NCI-H748 treated with DMSO at 0.1 percent for 48 hours (cell line): Measurements from ENCODE around the gene ZNF500.
A peak's percentile ranks its signal among the peaks of the same experiment; 100 is the strongest.

Source experiments
- DNase-seq: peaks from one replicate; lab custom pipeline; 2025; lab: John Stamatoyannopoulos, UW

Gene ZNF500

DNA sequence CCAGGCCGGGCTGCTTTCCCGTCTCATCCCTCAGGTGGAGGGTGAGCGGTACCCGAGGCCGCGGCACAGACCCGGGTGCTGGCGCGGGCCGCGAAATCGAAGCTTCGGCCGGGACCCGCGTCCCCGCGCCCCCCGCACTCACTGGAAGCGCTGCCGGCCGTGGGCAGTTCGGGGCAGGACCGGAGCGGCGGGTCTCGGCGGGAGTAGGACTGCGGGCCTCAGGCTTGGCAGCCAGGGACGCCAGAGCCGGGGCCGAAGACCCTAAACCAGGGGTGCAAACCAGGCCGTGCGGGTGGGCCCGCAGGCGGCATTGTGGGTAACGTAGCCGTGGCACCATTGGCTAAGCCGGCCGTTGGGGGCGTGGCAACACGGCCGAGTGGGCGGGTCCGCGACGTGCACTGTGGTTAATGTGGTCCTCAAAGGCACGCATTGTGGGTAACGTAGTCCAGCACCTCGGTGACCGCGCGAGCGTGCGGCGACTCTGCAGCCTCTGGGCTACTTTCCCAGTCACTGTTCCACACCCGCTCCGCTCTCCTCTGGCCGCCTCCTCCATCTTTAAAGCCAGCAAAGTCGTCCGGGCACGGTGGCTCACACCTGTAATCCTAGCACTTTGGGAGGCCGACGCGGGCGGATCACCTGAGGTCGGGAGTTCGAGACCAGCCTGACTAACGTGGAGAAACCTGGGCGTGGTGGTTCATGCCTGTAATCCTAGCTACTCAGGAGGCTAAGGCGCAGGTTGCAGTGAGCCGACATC, at the start of gene ZNF500:
TSS of gene ZNF500 (minus strand) at position 288 of the 754 bp plus-strand sequence. CDS start 1,184 bp downstream, outside the sequence.
- DNase-seq: peak; percentile 66

DNA sequence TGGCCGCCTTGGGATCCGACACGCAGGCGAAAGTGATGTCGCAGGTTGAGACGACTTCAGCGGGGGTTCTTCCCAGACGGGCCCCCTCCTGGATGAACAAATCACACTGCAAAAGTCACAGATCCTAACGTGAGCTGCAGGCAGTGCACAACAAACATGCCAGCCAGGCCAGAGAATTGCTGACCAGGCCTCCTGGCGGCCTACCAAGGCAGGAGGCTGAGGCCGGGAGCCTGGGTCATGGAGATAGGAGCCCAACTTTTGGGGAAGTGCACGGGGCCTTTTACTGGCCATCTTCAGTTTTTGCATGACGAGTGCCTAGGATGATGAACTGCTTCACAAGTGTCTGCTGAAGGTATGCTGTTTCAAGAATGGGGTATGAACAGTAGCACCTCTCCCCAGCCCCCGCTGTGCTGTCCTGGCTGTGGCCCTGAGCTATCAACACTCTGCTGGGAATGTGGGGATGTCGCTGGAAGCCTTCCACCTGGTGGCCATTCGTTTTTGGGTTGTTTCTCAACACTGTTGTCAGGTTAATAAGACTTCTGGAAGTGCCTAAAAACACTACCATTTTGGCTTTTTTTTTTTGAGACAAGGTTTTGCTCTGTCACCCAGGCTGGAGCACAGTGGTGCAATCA, 47.7 kb upstream of the ZNF500 start:
- DNase-seq: no peak

DNA sequence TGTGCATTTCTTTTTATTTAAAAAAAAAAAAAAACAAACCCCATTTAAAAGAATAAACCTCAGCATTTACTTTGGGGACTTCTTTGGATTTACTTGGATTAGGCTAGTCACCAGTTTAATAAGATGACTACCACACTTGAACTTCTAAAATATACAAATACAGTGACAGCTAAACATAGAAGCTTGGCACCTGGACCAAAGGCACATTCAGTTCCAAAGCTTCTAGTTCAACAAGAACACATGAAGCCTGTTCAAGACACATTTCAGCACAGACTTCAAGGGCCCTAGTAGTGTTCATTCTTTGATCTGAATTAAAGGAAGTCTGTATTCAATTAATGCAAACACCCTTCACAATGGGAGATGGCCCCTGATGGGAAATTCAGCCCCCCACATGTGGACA, 47.1 kb upstream of the ZNF500 start:
- no peak for DNase-seq

DNA sequence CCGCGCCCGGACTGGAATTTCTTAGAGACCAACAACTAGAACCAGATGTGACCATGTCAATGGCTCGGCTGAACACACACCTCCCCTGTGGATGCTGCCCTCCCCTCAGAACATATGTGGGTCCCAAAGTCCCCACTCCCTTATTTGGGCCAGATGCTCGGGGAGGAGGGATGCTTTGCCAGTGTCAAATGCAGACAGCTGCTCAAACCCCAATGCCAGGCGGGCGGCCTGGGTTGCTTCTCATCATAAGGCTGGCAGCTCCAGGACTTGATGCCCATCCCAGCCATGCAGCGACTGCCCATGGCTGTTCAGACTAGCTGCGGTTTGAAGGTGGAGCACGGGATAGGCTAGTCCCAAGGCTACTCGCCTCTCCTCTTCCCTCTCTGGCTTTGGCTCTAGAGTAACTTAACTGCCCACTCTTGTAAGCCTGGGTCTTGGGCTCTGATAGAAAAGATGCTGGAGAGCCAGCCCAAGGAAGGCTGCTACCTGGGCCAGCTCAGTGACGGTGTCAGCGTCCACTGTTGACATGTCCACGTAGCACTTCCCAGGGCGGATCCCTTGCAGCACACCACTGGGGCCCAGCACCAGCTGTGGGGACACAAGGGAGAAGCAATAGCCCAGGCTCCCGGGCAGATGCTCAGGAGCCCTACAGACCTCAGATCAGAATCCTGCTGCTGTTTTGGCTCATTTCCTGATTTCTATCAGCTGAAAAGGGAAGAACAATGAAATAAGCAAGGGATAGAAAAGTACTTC, 46.5 kb upstream of the ZNF500 start:
- DNase-seq: no peak

DNA sequence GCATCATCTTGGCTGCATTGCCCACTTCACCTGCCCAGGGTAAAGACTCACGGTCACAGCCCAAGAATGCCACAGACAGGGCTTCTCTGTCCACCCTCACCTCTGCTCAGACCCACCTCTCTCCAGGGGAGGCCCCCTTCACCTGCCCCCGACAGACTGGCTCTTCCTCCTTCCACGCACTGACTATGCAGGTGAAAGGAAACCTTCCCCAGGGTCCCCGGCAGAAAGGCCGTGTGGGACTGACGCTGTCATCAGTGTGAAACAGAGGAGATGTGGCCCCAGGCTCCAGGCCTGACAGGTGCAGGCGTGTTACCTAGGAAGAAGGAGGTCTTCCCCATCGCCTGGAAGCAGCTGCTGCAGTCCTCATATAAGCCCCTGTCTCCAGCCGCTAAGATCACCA, 44.8 kb upstream of the ZNF500 start:
- no peak for DNase-seq

DNA sequence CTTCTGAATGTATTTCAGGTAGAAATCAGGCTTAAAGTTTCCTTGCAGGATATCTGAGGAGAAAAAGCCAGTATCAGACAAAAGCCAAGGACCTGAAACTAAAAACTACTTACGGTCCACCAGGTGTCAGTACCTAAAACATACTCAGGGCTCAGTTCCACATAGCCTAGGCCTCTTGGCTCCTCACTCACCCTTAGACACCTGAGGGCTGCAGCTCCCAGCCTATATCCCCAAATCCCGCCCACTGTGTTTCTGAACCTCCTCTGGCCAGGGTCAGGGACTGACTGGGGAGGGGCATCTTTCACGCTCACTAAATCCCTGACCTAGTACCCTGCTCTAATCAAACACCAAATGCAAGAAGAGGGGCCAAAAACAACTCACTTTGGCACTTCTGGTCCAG, 44.3 kb upstream of the ZNF500 start:
- no peak for DNase-seq

DNA sequence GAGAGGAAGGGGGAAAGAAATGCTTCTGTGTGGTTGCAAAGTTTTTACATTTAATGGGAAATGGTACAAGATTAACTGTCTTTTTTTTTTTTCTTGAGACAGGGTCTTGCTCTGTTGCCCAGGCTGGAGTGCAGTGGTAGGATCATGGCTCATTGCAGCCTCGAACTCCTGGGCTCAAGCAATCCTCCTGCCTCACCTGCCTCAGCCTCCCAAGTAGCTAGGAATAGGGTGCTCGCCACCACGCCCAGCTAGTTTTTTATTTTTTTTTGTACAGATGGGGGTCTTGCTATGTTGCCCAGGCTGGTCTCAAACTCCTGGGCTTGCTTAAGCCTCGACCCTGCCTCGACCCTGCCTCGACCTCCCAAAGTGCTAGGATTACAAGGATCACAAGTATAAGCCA, 39.3 kb upstream of the ZNF500 start:
- no peak for DNase-seq

DNA sequence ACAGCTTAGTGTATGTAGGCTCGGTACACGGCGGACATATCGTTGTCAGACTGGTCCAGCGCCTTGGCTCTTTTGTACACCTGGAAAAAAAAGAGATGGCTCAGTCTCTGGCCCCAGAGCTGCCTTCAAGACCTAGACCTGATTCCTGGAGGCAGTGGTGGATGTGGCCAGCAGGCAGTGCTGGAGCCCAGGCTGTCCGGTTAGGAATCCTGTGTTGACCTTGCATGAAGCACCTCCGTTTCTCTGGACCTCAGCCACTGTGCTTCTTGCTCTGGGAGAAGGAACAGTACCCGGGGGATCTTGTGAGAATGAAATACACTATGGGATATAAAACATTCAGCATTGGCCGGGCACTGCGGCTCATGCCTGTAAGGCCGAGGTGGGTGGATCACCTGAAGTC, 38.3 kb upstream of the ZNF500 start:
- no peak for DNase-seq

DNA sequence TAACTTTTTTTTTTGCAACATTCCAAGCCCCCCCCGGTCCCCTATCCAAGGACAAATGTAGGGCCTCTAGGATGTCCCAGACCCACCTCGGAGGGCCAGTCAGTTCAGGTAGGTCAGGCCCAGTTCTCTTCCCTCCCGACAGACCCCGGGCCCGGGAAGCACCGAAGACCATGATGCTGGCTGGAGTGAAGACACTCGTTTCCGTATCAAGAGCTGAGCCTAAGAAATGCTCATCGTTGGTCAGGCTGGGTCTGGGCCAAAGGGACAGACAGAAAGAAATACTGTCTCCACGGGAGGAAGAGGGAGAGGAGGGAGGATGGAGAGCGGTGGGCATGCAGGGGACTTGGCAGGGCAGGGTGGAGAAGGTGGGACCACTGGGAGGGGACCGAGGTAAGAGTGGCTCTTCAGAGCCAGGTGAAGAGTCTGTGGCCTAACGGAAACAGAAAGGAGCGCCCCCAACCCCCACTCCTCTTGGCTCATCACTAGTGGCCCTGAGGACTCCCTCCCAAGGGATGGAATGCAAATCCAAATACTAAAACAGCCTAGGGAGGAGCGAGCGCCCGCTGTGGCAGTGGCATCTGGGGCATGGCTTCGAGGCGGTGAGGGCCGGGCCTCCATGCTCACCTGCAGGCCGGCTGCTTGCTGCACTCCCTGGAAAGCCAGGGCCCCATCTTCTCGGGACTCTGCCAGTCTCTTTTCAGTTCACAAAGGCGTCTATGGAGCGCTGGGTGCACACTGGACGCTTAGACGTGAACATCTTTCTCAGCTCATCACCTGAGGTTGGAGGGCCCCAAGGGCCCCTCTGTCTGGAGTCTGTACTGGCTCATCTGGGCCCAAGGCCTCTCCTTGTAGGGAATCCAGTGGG, 37.2 kb upstream of the ZNF500 start:
- DNase-seq: no peak

DNA sequence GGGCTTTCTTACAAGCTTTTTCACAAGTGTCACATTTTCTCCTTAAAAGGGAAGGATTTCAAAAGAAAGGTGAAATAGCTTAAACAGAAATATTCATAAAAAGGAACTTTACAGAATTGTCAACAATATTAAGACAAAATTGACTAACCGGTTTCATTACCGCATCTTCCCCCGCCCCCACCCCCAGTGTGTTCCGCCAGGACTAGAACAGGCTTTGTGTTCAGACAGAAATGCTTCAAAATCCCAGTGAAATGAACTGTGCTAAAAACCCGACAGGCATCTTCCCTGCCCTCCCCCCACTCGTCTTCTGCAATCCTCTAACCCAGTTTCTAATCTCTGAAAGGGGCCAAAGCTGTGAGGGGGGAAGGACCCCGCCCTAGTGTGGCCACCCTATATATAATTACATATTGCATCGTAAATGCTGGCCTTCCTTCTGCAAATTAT, 36.5 kb upstream of the ZNF500 start:
- DNase-seq: no peak

DNA sequence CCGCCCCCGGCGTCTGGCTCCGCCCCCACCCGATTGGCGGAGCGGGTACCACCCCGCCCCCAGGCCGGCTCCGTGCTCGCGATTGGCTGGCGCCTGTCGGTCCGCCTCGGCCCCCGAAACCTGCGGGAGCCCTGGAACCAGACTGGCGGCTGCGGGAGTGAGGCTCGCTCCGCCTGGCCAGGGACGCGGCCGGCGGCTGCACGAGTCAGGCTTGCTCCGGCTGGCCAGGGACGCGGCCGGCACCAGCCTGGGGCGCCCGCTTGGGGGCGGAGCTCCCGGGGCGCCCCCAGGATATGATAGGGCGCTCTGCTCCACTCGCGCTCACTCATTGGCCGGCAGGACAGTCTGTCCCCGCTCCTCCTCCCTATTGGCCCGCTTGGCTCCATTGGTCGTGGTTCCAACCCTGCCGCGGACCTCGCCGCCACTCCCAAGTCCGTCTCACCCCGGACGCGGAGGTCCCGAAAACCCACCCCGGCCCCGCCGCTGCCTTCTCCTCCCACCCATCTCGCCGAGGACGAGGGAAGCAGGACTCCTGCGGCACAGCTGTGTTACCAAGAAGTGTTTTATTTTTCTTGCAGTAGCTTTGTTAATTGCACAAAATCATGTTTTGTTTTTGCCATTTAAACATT, 35.8 kb upstream of the ZNF500 start:
- DNase-seq: peak; percentile 74

DNA sequence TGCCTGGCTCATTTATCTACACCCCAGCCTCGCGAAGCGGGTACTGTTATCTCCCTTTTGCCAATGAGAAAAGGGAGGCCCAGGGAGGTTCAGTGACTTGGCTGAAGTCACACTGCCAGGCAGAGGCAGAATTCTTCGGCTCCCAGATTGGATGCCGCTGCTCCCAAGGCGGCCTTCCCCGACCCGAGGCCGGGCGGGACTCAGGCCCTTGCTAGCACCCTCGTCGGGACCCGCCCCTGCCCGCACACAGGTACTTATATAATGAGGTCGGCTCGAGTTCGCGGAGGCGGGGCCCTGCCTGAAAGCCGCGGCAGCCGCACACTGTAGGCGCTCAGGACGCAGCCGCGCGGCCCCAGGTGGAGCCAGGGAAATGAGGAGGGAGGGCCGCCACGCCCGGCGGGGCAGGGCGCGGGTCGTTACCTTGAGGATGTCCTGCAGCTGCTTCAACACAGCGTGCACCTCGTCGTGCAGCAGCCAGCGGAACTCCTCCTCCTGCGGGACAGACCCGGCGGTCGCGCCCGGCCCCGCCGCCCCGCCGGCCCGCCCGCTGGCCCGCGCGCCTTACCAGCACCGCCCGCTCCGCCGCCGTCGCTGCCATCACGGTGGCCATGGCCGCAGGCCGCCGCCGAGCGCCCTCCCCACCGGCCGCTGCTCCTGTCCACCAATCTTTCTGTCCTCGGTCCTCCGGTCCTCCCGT, 35.1 kb upstream of the ZNF500 start, which contains the start of gene ROGDI:
TSS of gene ROGDI (minus strand) at position 672 of the 697 bp plus-strand sequence. CDS start at position 610, 62 bp downstream.
- peak; percentile 54 for DNase-seq

DNA sequence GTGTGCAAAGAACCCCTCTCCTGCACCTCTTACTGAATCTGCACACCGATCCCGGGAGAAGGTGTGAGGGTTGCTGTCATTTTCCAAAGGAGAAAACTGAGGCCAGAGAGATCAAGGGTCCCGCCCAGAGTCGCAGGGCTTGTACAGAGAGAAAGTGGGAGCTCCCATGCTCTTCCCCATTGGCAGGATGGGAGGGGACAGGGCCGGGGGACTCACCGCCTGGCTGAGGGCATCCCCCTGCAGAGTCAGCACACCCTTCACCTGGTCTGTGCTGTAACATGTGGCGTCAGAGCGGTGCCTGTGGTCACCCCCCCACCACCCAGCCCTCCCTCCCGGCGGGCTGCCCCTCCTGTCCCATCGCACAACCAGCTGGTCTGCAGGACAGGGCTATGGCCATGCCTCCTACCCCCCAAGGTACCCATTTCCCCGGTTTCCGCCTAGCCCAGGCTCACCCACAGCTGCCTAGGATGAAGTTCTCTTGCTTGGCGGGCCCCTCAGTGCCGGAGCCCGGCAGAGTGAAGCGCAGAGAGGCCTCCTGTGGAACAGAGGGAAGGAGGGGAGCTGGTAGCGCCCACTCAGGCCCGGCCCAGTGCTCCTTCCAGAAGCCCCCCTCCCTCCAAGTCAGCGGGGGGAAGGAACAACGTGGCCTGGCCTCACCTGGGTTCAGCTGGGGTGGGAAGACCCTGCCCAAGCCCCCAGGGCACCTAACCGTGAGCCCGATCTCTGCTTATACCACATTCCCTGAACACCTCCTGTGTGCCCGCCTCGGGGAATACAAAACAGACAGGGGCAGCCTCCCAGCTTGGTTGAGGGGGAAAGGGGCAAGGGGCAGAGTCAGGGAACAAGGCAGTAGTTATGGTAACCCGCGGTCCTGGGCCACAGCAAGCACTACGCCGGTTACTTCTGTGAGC, 34.3 kb upstream of the ZNF500 start:
- no peak for DNase-seq

DNA sequence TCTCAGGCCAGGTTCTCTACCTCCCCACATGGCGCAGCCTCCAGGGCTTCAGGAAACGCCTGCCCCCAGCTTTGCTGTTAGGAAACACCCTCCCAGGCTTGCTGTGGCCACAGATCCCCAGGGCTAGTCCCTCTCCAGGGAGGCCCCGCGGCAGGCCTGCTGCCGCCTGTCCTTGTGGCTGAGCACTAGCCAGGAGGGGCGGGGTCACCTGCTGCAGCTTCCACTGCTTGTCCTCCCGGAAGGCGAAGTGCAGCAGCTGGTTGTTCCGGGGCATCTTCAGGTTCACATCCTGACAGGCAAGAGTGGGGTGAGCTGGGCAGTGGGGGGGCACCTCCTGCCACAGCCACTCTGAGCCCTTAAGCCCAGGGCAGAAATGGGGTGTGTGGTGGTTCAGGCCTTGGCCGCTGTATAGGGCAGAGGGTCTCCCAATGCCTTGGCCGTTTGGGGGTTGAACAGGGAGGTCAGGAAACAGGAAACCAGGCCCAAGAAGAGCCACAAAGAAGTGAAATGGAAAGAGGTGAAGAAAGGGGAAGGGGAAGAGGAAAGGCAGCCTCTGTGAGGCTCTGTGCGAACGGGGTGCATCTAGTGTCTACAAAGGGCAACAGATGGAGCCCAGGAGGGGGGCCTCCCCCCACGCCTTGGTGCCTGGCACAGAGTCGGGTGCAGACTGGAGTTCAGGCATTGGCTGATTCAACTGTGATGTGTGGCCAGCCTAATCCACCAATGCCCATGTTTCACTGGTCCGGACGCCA, 33.5 kb upstream of the ZNF500 start:
- DNase-seq: no peak

DNA sequence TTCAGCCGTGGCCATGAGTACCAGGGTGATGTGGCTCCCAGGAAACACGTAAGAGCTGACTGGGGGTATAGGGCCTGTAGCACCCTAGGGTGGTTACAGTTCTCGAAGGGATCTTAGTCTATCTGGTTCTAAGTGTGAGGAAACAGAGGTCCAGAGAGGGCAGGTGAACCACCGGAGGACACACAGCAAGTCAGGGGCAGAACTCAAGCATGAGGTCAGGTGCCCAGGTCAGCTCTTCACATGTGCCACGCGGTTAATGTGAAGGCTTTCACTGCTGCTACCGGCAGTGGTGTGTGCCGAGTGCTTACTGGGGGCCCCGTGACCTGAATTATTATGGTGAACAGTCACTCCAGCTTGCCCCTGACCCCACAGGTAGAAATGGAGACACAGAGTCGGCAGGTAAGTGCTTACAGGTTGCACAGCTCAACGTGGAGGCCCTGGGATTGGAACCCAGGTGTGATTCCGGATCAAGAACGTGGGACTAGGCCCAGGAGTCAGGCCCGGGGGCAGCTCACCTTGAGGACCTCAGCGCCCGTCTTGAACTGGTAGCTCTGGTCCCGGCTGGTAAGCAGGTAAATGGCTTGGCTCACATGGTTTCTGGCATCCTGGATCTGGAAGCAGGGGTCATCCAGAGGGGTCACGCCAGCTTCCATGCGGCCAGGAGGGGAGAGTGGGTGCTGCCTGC, 32.4 kb upstream of the ZNF500 start:
- no peak for DNase-seq

DNA sequence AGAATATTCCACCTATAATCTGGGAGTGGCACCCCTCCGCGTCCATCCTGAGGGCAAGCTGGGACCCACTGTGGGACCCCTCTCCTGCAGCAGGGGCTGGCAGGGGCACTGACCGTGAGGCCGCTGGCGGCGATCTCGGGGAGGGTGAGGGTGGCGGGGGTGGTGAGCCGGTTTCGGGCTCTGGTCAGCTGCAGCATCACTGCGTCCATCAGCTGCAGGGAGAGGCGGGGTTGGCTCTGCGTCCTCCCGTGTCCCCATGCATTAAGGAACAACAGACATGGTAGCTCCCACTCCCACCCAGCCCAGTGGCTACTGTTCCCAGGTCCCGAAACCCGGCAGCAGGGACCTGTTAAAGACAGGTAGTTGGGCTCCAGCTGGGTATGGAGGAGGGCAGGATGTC, 31.5 kb upstream of the ZNF500 start:
- no peak for DNase-seq

DNA sequence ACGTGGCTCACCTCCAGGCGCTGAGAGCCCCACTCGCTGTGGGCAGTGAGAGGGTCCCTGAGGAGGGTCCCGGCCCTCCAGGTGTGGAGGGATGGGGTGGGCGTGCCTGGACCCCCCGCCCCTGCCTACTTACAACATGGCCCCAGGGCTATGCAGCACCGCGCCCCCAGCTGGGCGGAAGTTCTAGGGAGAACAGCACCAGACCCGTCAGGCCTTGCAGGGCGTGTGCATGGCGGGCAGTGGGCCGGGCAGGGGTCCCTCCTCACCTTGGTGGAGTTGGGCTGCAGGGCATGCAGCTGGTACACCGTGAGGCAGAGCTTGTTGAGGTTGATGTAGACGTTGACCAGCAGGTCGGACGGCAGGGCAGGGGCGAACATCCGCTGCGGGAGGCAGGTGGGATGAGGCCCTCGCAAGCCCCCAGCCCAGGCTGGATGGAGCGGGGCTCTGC, 30.9 kb upstream of the ZNF500 start:
- DNase-seq: no peak
